BJ (cell line): ENCODE data around the gene TGM1. TPM values are rescaled to one million over a fixed set of nuclear protein-coding genes. Genes with fewer than 3 reads are reported as not detected.
A peak's percentile ranks its signal among the peaks of the same experiment; 100 is the strongest.

Source experiments
- CTCF ChIA-PET: fragments of 350-600 bp; formaldehyde crosslinking; extraction: SDS; loops from one replicate; lab custom pipeline; 2021; ENCODE audit warnings: antibody characterized with exemption, inconsistent platforms; lab: Yijun Ruan, JAX
- POLR2A ChIA-PET: fragments of 300-600 bp; sonication (Branson Sonifier 250); formaldehyde crosslinking; extraction: SDS; loops from one replicate; lab custom pipeline; 2021; ENCODE audit warnings: antibody characterized with exemption; lab: Charles Lee
- DNase-seq: peaks from one replicate; pipeline ENCODE4 v3.0.0-alpha.2; 2011; ENCODE audit warnings: low read depth
- H3K27me3 ChIP-seq: 2 replicates; pipeline ENCODE4 v1.6.0; 2011; ENCODE audit warnings: low read length; ENCODE audit not compliant: control insufficient read depth, insufficient read depth
- H3K36me3 ChIP-seq: 2 replicates; pipeline ENCODE4 v1.5.1; 2011; ENCODE audit warnings: low read length; ENCODE audit not compliant: control insufficient read depth, insufficient read depth
- H3K4me3 ChIP-seq: 2 replicates; pipeline ENCODE4 v1.5.1; 2011; ENCODE audit warnings: low read depth, mild to moderate bottlenecking, control low read depth, low read length
- CTCF ChIP-seq: IDR thresholded peaks from 2 replicates; pipeline ENCODE4 v1.5.1; 2011; ENCODE audit warnings: low read depth, mild to moderate bottlenecking, control low read depth, inconsistent platforms, low read length, moderate library complexity; ENCODE audit not compliant: insufficient read depth
- polyA plus RNA-seq: library from polyadenylated mRNA; depleted of rRNA; stranded (reverse); fragments of >200 nt; gene quantifications from 2 replicates; pipeline ENCODE4 v1.2.3, GENCODE V29; 2011

The TGM1 gene
- polyA plus RNA-seq, 1 experiment = 2.9 TPM

GRCh38 chr14:24253936-24254335, 9.0 kb downstream of the TGM1 start:
- no peak for DNase-seq
- no peak overlapping the region for H3K4me3 ChIP-seq
- POLR2A ChIA-PET = no interaction called here
- no peaks in the 10 kb centered on the region for H3K27me3 ChIP-seq
- no peak for TF ChIP-seq CTCF
- peaks cover 1% of the 10 kb centered on the region; the same call in 1 of the 2 replicates for H3K36me3 ChIP-seq
- CTCF ChIA-PET = interaction anchor here (1.1 to 4.0 kb wide), 3 partner anchors 8 to 44 kb away, joined by 4 to 28 read pairs (median 14); partner anchors contain the start of gene TINF2

DNA sequence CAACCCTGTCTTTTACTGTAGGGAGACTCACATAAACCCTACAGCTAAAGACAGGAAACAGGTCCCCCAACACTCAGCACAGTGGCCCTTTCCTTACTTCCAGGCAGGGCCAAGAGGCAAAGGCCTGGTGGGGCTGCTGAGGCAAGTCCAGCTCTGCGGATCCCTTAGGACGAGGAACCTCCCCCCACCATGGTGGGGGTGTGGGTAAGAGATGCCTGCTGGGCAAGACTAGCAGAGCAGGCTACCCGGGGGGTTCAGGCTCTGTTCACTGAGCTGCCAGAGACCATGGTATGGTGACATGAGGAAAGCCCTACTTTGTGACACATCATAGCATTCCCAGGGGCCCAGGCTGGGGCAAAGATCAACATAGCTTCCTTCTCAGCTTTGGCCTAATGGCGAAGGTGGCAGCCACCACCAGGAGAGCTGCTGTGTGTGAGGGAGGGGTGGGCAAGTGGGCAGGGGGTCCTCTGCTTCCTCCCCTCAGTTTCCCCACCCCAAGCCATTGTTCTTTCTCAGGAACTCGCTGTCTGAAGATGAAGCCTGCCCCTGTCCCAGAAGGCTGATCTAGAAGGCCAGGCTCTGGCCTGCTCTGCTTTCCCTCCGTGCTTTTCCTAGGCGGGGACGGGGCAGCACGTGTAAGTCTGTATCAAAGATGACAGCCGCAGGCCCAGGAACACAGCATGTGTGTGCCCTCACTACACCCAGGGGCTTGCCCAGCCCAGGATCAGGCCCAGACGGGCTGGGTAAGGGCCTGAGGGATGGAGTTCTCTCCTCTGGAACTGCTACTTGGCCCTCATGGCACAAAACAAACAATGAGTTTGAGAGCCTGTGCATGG, 10.5 kb downstream of the TGM1 start:
- ChIA-PET CTCF (interaction anchor here (0.8 to 4.0 kb wide), 10 partner anchors 10 to 80 kb away, joined by 3 to 28 read pairs (median 6); partner anchors contain the start of genes CIDEB, DHRS1, LTB4R2 and NOP9), POLR2A (no interaction called here)
- H3K4me3 ChIP-seq = no peak overlapping the region
- peaks cover 1% of the 10 kb centered on the region; the same call in 1 of the 2 replicates for H3K36me3 ChIP-seq
- DNase-seq = no peak
- TF ChIP-seq CTCF = no peak
- H3K27me3 ChIP-seq = no peaks in the 10 kb centered on the region

DNA sequence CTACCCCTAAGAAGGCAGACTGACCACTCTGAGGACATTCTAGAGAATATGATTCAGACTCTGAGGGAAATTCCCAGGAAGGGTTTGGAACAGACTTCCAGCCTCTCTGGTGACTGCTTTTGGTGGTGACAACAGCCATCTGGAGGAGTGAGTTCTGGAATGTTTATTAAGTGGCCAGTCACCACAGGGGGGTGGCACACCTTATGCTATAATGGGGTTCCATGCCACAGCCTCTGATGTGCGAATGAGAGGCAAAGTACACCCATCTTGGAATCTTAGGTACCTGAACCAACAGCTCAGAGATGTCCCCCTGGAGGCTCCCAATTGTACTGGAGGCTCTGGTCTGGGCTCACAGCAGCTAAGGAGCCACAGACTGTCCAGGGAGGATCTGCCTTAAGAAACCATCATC, 11.1 kb downstream of the TGM1 start:
- TF ChIP-seq CTCF = peak; percentile 15; the same call in 1 of the 2 replicates
- DNase-seq = no peak
- Histone ChIP-seq H3K36me3 (peaks cover 1% of the 10 kb centered on the region; the same call in 1 of the 2 replicates), H3K27me3 (no peaks in the 10 kb centered on the region), H3K4me3 (no peak overlapping the region)
- ChIA-PET POLR2A (no interaction called here), CTCF (interaction anchor here (1.0 to 4.0 kb wide), 11 partner anchors 9 to 91 kb away, joined by 3 to 28 read pairs (median 5); partner anchors contain the start of genes CIDEB, DHRS1, LTB4R2 and NOP9)

DNA sequence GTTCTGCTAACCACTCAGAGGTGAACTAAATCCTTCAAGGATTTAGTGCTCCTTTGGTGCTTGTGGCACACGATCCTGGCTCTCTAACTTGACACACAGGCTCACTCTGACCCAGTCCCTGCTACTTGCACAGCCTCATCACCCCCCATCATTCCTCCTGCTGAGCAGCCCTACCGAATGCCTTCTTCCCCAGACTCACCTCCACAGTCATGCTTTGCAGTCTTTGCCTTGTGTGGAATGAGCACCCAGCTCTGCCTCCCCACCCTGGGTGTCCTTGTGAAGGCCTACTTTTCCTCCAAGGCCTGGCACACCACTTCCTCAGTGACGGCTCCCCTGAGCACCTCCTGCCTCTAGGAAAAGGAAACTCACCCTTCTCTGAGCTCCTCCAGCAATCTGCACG, 12.6 kb downstream of the TGM1 start:
- CTCF ChIA-PET = interaction anchor here (0.7 to 4.0 kb wide), 8 partner anchors 7 to 54 kb away, joined by 3 to 28 read pairs (median 4); partner anchors contain the start of genes DHRS1, RABGGTA and TINF2
- no peaks in the 10 kb centered on the region for H3K27me3 ChIP-seq
- peaks cover 1% of the 10 kb centered on the region; the same call in 1 of the 2 replicates for H3K36me3 ChIP-seq
- no peak for DNase-seq
- TF ChIP-seq CTCF = no peak
- H3K4me3 ChIP-seq = no peak overlapping the region
- POLR2A ChIA-PET = no interaction called here
